Measurements from ENCODE around the gene AKAP10. TPM values are rescaled to one million over a fixed set of nuclear protein-coding genes. Genes with fewer than 3 reads are reported as not detected.
"Not testable (repeated sequence)": the region's sequence is repeated elsewhere in the genome, so short reads cannot be mapped to it uniquely, and the experiment has no call there.

The AKAP10 gene
- 10 to 100 TPM; 23.4 to 39.8 (median 30.1) TPM for total RNA-seq

GRCh38 chr17:19977293-19978208 lies at the start of gene AKAP10:
Gene AKAP10, minus strand, starts transcription at chr17:19977828. Its CDS starts 149 bp downstream, at chr17:19977679.
- H3K27me3 ChIP-seq: no peaks in the 10 kb centered on the region
- peak within 1 kb of the TSS; percentile 85 to 98 (median 96) for H3K4me3 ChIP-seq
- peaks cover 2 to 55% (median 15%) of the 10 kb centered on the region in 4 donors for H3K4me1 ChIP-seq
- peak; percentile 89 to 90 for TF ChIP-seq EP300 (IDR thresholded peaks at IDR 0.05)
- TF ChIP-seq CTCF (IDR thresholded peaks at IDR 0.05): peak in 1 of 5 experiments; percentile 27
- TF ChIP-seq POLR2A (IDR thresholded peaks at IDR 0.05): peak in 1 of 2 donors; percentile 73
- peaks cover 0 to 21% (median 0%) of the 10 kb centered on the region in 3 donors for H3K36me3 ChIP-seq
- WGBS, 2 donors: 0% methylated on average over 20 to 58 of the region's 75 CpGs
- no peaks in the 10 kb centered on the region for H3K9me3 ChIP-seq
- H3K27ac ChIP-seq: peak within 1 kb of the TSS; percentile 86 to 97 (median 96)
- DNase-seq (ENCODE audit: low spot score in 2 of 2): peak; percentile 94

- H3K4me3 ChIP-seq: no peak overlapping the region
- no peaks in the 10 kb centered on the region for H3K9me3 ChIP-seq
- H3K4me1 ChIP-seq: no peaks in the 10 kb centered on the region
- no peak for TF ChIP-seq EP300 (IDR thresholded peaks at IDR 0.05)
- no peak for TF ChIP-seq POLR2A (IDR thresholded peaks at IDR 0.05)
- no peak for TF ChIP-seq CTCF (IDR thresholded peaks at IDR 0.05)
- no peak for DNase-seq (ENCODE audit: low spot score in 2 of 2)
- no peaks in the 10 kb centered on the region for H3K36me3 ChIP-seq
- H3K27ac ChIP-seq: peak overlapping the region in 1 of 4 donors; percentile 58
- no peaks in the 10 kb centered on the region for H3K27me3 ChIP-seq
These were observed 49.3 kb upstream of the AKAP10 start for GRCh38 chr17:20026960-20027359.

GRCh38 chr17:20022701-20023100 lies 45.1 kb upstream of the AKAP10 start:
- peaks cover 0 to 4% (median 0%) of the 10 kb centered on the region in 3 donors for H3K36me3 ChIP-seq
- no peak overlapping the region for H3K4me3 ChIP-seq
- no peaks in the 10 kb centered on the region for H3K4me1 ChIP-seq
- DNase-seq (ENCODE audit: low spot score in 2 of 2): no peak
- TF ChIP-seq CTCF (IDR thresholded peaks at IDR 0.05) (no peak), POLR2A (IDR thresholded peaks at IDR 0.05) (no peak)
- WGBS, 2 donors: 61 to 82% methylated on average over 4 of the region's 4 CpGs
- no peaks in the 10 kb centered on the region for H3K27me3 ChIP-seq
- H3K27ac ChIP-seq: no peak overlapping the region
- H3K9me3 ChIP-seq: no peaks in the 10 kb centered on the region

GRCh38 chr17:20016475-20016992 lies 38.9 kb upstream of the AKAP10 start:
- not testable (repeated sequence) for H3K27me3 ChIP-seq; H3K9me3 ChIP-seq; H3K4me3 ChIP-seq; H3K36me3 ChIP-seq; H3K4me1 ChIP-seq; H3K27ac ChIP-seq; DNase-seq (ENCODE audit: low spot score in 2 of 2)
- 97 to 98% methylated on average over 27 to 31 of the region's 32 CpGs for WGBS, 2 donors

GRCh38 chr17:20012017-20012536 lies 34.4 kb upstream of the AKAP10 start:
- DNase-seq (ENCODE audit: low spot score in 2 of 2): no peak
- H3K36me3 ChIP-seq: no peaks in the 10 kb centered on the region
- no peak overlapping the region for H3K4me3 ChIP-seq
- peaks cover 0 to 24% (median 0%) of the 10 kb centered on the region in 4 donors for H3K4me1 ChIP-seq
- TF ChIP-seq POLR2A (IDR thresholded peaks at IDR 0.05) (no peak), CTCF (IDR thresholded peaks at IDR 0.05) (no peak), EP300 (IDR thresholded peaks at IDR 0.05) (no peak)
- peak overlapping the region in 2 of 4 donors; percentile 85 to 87 for H3K27ac ChIP-seq
- WGBS, 2 donors: 74 to 81% methylated on average over 2 of the region's 2 CpGs
- H3K9me3 ChIP-seq: no peaks in the 10 kb centered on the region
- no peaks in the 10 kb centered on the region for H3K27me3 ChIP-seq
